PC-3 (cell line): ENCODE measurements around the gene CIAO3.

Source experiments
- EZH2 ChIP-seq: fragments of 300-600 bp; sonication (generic); IDR thresholded peaks from one replicate; pipeline ENCODE4 v1.6.1; 2017; ENCODE audit warnings: antibody characterized with exemption, mild to moderate bottlenecking, low read length; ENCODE audit not compliant: unreplicated experiment
- TF ChIP-seq, protein P1 (sequence below): fragments of 300-600 bp; sonication (generic); conservative IDR thresholded peaks from 2 replicates; pipeline ENCODE4 v1.5.1; 2017; ENCODE audit warnings: antibody characterized with exemption, low read depth, mild to moderate bottlenecking, low read length

DNA sequence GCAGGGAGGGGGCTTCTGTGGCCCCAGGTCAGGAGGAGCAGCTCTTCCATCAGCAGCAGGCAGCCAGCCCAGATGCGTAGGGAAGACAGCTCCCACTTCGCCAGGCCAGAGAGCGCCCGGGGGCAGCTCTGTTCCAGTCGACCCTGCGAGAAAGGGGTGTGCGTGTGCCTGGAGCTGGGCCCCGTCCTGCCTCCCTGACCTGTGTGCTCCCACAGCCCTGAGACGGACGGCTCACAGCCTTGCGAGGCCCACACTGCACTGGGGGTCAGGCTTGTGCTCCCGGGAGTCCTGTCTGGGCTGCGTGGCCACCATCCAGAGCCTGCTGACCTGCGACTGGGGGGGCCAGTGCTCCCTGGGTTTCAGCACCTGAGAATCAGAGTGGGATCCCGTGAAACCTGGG is 19.3 kb upstream of the CIAO3 start:
- no peak for TF ChIP-seq EZH2
- TF ChIP-seq, protein P1, sequence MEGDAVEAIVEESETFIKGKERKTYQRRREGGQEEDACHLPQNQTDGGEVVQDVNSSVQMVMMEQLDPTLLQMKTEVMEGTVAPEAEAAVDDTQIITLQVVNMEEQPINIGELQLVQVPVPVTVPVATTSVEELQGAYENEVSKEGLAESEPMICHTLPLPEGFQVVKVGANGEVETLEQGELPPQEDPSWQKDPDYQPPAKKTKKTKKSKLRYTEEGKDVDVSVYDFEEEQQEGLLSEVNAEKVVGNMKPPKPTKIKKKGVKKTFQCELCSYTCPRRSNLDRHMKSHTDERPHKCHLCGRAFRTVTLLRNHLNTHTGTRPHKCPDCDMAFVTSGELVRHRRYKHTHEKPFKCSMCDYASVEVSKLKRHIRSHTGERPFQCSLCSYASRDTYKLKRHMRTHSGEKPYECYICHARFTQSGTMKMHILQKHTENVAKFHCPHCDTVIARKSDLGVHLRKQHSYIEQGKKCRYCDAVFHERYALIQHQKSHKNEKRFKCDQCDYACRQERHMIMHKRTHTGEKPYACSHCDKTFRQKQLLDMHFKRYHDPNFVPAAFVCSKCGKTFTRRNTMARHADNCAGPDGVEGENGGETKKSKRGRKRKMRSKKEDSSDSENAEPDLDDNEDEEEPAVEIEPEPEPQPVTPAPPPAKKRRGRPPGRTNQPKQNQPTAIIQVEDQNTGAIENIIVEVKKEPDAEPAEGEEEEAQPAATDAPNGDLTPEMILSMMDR = no peak
